Common myeloid progenitor, CD34-positive (primary cell): Measurements from ENCODE around the gene NEFH.
A peak's percentile ranks its signal among the peaks of the same experiment; 100 is the strongest.

Source experiments
- CTCF ChIA-PET: fragments of 350-600 bp; sonication (Branson Sonifier 250); formaldehyde crosslinking; loops from one replicate; lab custom pipeline; 2021; ENCODE audit warnings: antibody characterized with exemption; lab: Charles Lee
- POLR2A ChIA-PET: fragments of 350-600 bp; sonication (Branson Sonifier 250); formaldehyde crosslinking; loops from one replicate; lab custom pipeline; 2021; ENCODE audit warnings: antibody characterized with exemption; lab: Charles Lee
- DNase-seq, 3 donors: peaks; one replicate each; pipeline versions ENCODE4 v3.0.0 to v3.0.0-alpha.2; 2013
- H3K27ac ChIP-seq, 2 experiments: 1 replicate in 1 of 2; 2 replicates in 1 of 2; pipeline ENCODE4 v1.7.0; 2013; ENCODE audit warnings: inconsistent platforms in 2 of 2, low read length in 2 of 2, mild to moderate bottlenecking in 2 of 2, low read depth in 1 of 2, moderate library complexity in 1 of 2; ENCODE audit not compliant: severe bottlenecking in 2 of 2, insufficient read depth in 1 of 2, poor library complexity in 1 of 2
- H3K27me3 ChIP-seq, 5 experiments: replicated peaks in 2 of 5; 1 replicate in 3 of 5; 2 replicates in 2 of 5; pipeline versions ENCODE4 v1.6.1 to v1.7.0; 2013; ENCODE audit warnings: low read length in 4 of 5, mild to moderate bottlenecking in 2 of 5, moderate library complexity in 2 of 5, inconsistent platforms in 1 of 5; ENCODE audit not compliant: insufficient read depth in 5 of 5, control insufficient read depth in 4 of 5
- H3K36me3 ChIP-seq, 4 experiments: 1 replicate in 2 of 4; 2 replicates in 2 of 4; pipeline versions ENCODE4 v1.6.1 to v1.7.0; 2013; ENCODE audit warnings: low read length in 3 of 4, control low read depth in 1 of 4, mild to moderate bottlenecking in 1 of 4; ENCODE audit not compliant: control insufficient read depth in 4 of 4, insufficient read depth in 4 of 4
- H3K4me1 ChIP-seq, 4 experiments: 1 replicate in 3 of 4; 2 replicates in 1 of 4; pipeline versions ENCODE4 v1.6.1 to v1.7.1; 2013; ENCODE audit warnings: low read length in 3 of 4, mild to moderate bottlenecking in 3 of 4, control low read depth in 1 of 4, inconsistent platforms in 1 of 4, moderate library complexity in 1 of 4; ENCODE audit not compliant: control insufficient read depth in 4 of 4, insufficient read depth in 4 of 4; ENCODE audit errors: control extremely low read depth in 1 of 4
- H3K4me3 ChIP-seq, 7 experiments: 1 replicate in 4 of 7; 2 replicates in 3 of 7; pipeline versions ENCODE4 v1.5.1 to v1.7.0; 2013; ENCODE audit warnings: mild to moderate bottlenecking in 7 of 7, low read length in 6 of 7, moderate library complexity in 6 of 7, inconsistent platforms in 2 of 7, low read depth in 2 of 7, control low read depth in 1 of 7; ENCODE audit not compliant: insufficient read depth in 4 of 7, control insufficient read depth in 1 of 7; ENCODE audit errors: extremely low read depth in 1 of 7
- H3K9me3 ChIP-seq, 5 experiments: 1 replicate in 4 of 5; 2 replicates in 1 of 5; pipeline versions ENCODE4 v1.6.1 to v1.7.1; 2013; ENCODE audit warnings: low read length in 4 of 5, mild to moderate bottlenecking in 2 of 5, inconsistent platforms in 1 of 5, low read depth in 1 of 5, moderate library complexity in 1 of 5; ENCODE audit not compliant: control insufficient read depth in 4 of 5, insufficient read depth in 2 of 5; ENCODE audit errors: control extremely low read depth in 1 of 5
- WGBS: methylation state at CpG from one replicate; pipeline ENCODE4 v1.1.5; 2013; ENCODE audit not compliant: insufficient coverage; 5-methylcytosine and 5-hydroxymethylcytosine counted together

Gene NEFH

GRCh38 chr22:29477723-29478318, 2.2 kb upstream of the NEFH start:
- Histone ChIP-seq H3K27ac (no peak overlapping the region), H3K9me3 (peaks cover 0 to 3% (median 0%) of the 10 kb centered on the region in 5 experiments), H3K4me1 (peaks cover 2 to 45% (median 41%) of the 10 kb centered on the region in 4 experiments), H3K27me3 (peaks cover 0 to 41% (median 17%) of the 10 kb centered on the region in 5 experiments), H3K4me3 (peak overlapping the region in 4 of 7 experiments; percentile 14 to 53 (median 44)), H3K36me3 (no peaks in the 10 kb centered on the region)
- POLR2A ChIA-PET: interaction anchor here (0.6 kb wide), 1 partner anchor 71 kb away, joined by 3 read pairs; no protein-coding TSS in a partner anchor
- CTCF ChIA-PET: no interaction called here
- 29% methylated on average over 1 of the region's 4 CpGs for WGBS
- peak; percentile 36 to 71 (median 67) for DNase-seq

DNA sequence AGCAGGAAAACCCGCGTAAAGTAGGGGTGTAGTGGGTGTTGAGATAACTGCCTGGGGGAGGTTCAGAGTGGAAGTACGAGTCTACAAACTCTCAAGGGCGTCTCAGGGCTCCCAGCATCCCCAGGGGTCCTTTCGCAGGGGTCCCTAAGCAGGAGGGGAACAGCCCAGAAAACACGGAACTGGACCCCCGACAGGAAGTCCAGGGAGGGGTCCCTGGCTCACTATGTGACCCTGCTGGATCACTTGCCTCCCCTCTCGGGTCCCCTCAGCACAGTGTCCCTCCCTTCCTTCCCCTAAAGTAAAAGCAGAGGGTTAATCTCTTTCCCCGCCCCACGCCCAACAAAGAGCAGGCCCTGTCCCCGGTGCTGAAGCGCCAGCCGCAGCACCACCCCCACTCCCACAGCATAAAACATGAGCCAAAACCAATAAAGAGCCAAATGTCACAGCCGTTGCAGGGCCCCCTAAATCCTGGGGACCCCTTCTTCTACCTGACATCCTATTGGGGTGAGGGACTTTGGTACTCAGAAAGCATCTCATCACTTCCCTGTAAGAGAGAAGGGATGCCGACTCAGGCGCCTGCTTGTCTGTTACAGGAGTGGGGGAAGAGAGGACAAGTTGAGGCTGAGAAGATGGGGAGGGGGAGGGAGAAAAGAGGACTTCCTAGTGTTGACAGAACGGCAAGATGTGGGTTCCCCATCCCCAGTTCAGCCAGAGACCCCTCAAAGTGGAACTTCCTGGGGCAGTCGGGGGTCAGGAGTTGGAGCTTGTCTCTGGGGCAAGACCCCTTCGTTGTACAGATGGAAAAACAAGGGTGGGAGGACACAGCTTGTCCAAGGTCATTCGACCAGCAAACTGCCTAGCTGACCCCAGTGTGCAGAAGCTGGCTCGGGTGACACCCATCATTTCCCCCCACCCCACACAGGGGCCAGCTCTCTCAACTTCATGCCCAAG, 1.4 kb upstream of the NEFH start:
- peaks cover 0 to 42% (median 17%) of the 10 kb centered on the region in 5 experiments for H3K27me3 ChIP-seq

DNA sequence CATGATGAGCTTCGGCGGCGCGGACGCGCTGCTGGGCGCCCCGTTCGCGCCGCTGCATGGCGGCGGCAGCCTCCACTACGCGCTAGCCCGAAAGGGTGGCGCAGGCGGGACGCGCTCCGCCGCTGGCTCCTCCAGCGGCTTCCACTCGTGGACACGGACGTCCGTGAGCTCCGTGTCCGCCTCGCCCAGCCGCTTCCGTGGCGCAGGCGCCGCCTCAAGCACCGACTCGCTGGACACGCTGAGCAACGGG, 169 bp downstream of the NEFH start:
- Histone ChIP-seq H3K9me3 (peaks cover 0 to 3% (median 0%) of the 10 kb centered on the region in 5 experiments), H3K4me1 (peaks cover 2 to 45% (median 40%) of the 10 kb centered on the region in 4 experiments), H3K4me3 (peak overlapping the region in 4 of 7 experiments; percentile 31 to 66 (median 40)), H3K27ac (no peak overlapping the region), H3K36me3 (no peaks in the 10 kb centered on the region), H3K27me3 (peaks cover 0 to 42% (median 17%) of the 10 kb centered on the region in 5 experiments)
- 5% methylated on average over 32 of the region's 39 CpGs for WGBS
- ChIA-PET CTCF (interaction anchor here (1.5 to 3.5 kb wide), 2 partner anchors 9 to 131 kb away, joined by 4 to 21 read pairs; no protein-coding TSS in a partner anchor), POLR2A (no interaction called here)
- DNase-seq: no peak

More for the DNA sequence above, 1.4 kb upstream of the NEFH start:
- 14% methylated on average over 13 of the region's 21 CpGs for WGBS
- CTCF ChIA-PET: no interaction called here
- Histone ChIP-seq H3K27ac (no peak overlapping the region), H3K4me3 (peak overlapping the region in 4 of 7 experiments; percentile 14 to 53 (median 44)), H3K4me1 (peaks cover 2 to 45% (median 40%) of the 10 kb centered on the region in 4 experiments), H3K36me3 (no peaks in the 10 kb centered on the region), H3K9me3 (peaks cover 0 to 3% (median 0%) of the 10 kb centered on the region in 5 experiments)
- POLR2A ChIA-PET: no interaction called here
- DNase-seq: peak; percentile 42 to 82 (median 78)

DNA sequence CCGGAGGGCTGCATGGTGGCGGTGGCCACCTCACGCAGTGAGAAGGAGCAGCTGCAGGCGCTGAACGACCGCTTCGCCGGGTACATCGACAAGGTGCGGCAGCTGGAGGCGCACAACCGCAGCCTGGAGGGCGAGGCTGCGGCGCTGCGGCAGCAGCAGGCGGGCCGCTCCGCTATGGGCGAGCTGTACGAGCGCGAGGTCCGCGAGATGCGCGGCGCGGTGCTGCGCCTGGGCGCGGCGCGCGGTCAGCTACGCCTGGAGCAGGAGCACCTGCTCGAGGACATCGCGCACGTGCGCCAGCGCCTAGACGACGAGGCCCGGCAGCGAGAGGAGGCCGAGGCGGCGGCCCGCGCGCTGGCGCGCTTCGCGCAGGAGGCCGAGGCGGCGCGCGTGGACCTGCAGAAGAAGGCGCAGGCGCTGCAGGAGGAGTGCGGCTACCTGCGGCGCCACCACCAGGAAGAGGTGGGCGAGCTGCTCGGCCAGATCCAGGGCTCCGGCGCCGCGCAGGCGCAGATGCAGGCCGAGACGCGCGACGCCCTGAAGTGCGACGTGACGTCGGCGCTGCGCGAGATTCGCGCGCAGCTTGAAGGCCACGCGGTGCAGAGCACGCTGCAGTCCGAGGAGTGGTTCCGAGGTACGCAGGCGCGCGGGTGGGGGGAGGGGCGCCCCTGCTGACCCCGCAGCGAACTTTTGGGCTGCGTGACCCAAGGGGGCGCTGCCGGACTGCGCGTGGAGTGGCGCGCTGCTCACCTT, 670 bp downstream of the NEFH start:
- H3K27me3 ChIP-seq: peaks cover 0 to 42% (median 17%) of the 10 kb centered on the region in 5 experiments
- 11% methylated on average over 90 of the region's 107 CpGs for WGBS
- H3K27ac ChIP-seq: no peak overlapping the region
- H3K4me3 ChIP-seq: peak overlapping the region in 5 of 7 experiments; percentile 35 to 66 (median 46)
- ChIA-PET CTCF (interaction anchor here (0.9 to 3.5 kb wide), 3 partner anchors 10 to 131 kb away, joined by 4 to 21 read pairs (median 4); no protein-coding TSS in a partner anchor), POLR2A (no interaction called here)
- DNase-seq: peak; percentile 56 to 82 (median 80)
- peaks cover 2 to 45% (median 40%) of the 10 kb centered on the region in 4 experiments for H3K4me1 ChIP-seq
- H3K9me3 ChIP-seq: peaks cover 0 to 3% (median 0%) of the 10 kb centered on the region in 5 experiments
- no peaks in the 10 kb centered on the region for H3K36me3 ChIP-seq

- ChIA-PET POLR2A (no interaction called here), CTCF (interaction anchor here (0.9 to 3.5 kb wide), 6 partner anchors 11 to 87 kb away, joined by 3 to 21 read pairs (median 4); no protein-coding TSS in a partner anchor)
- H3K4me1 ChIP-seq: peaks cover 2 to 45% (median 40%) of the 10 kb centered on the region in 4 experiments
- H3K27ac ChIP-seq: no peak overlapping the region
- WGBS: 19% methylated on average over 12 of the region's 15 CpGs
- H3K36me3 ChIP-seq: no peaks in the 10 kb centered on the region
- peak in 1 of 3 donors; percentile 23 for DNase-seq
- peak overlapping the region in 5 of 7 experiments; percentile 35 to 66 (median 46) for H3K4me3 ChIP-seq
- H3K27me3 ChIP-seq: peaks cover 0 to 42% (median 17%) of the 10 kb centered on the region in 5 experiments
- H3K9me3 ChIP-seq: peaks cover 0 to 3% (median 0%) of the 10 kb centered on the region in 5 experiments
Measured at GRCh38 chr22:29481265-29482000, 1.4 kb downstream of the NEFH start.

DNA sequence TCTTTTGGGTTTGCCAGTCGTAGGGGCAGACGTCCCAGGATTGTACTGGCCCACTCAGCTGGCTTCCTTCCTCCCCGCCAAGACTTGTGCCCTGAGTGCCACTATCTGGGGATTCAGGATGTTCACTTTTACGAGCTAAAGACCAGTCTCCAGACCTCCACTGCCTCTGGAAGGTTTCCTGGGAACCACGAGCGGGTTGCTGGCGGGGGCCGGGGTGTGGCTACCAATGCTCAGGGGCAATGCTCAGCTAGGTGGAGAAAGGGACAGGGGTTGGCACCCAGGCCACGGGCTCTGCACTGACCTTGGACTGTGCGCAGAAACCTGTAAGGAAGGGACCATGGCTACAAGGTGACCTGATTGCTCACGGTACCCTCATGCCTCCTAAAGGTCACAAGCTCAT, 2.2 kb downstream of the NEFH start:
- POLR2A ChIA-PET: no interaction called here
- Histone ChIP-seq H3K27me3 (peaks cover 0 to 42% (median 17%) of the 10 kb centered on the region in 5 experiments), H3K36me3 (peaks cover 0 to 2% (median 0%) of the 10 kb centered on the region in 4 experiments), H3K4me3 (no peak overlapping the region), H3K4me1 (peaks cover 2 to 45% (median 40%) of the 10 kb centered on the region in 4 experiments), H3K27ac (no peak overlapping the region), H3K9me3 (peaks cover 0 to 3% (median 0%) of the 10 kb centered on the region in 5 experiments)
- 75% methylated on average over 10 of the region's 11 CpGs for WGBS
- DNase-seq: no peak
- CTCF ChIA-PET: interaction anchor here (1.0 to 3.5 kb wide), 7 partner anchors 11 to 523 kb away, joined by 3 to 21 read pairs (median 4); no protein-coding TSS in a partner anchor
